A673 (cell line): ENCODE results near the gene CFAP141.

Experiments used
- EZH2 ChIP-seq: fragments of 200-600 bp; sonication (generic); IDR thresholded peaks from 2 replicates; pipeline ENCODE4 v1.6.1; 2017; ENCODE audit warnings: borderline replicate concordance, low read depth, mild to moderate bottlenecking, mixed read lengths, antibody characterized with exemption, low read length; ENCODE audit not compliant: poor library complexity, severe bottlenecking
- TF ChIP-seq, protein P1 (sequence below): fragments of 300-800, 200-600 bp; sonication (generic); conservative IDR thresholded peaks from 2 replicates; pipeline ENCODE4 v1.5.1; 2017; ENCODE audit warnings: low read depth, mild to moderate bottlenecking, antibody characterized with exemption, low read length, moderate library complexity, mixed read lengths

GRCh38 chr1:154208677-154209388 is 2.7 kb upstream of the CFAP141 start:
- no peak for TF ChIP-seq EZH2
- TF ChIP-seq, protein P1, sequence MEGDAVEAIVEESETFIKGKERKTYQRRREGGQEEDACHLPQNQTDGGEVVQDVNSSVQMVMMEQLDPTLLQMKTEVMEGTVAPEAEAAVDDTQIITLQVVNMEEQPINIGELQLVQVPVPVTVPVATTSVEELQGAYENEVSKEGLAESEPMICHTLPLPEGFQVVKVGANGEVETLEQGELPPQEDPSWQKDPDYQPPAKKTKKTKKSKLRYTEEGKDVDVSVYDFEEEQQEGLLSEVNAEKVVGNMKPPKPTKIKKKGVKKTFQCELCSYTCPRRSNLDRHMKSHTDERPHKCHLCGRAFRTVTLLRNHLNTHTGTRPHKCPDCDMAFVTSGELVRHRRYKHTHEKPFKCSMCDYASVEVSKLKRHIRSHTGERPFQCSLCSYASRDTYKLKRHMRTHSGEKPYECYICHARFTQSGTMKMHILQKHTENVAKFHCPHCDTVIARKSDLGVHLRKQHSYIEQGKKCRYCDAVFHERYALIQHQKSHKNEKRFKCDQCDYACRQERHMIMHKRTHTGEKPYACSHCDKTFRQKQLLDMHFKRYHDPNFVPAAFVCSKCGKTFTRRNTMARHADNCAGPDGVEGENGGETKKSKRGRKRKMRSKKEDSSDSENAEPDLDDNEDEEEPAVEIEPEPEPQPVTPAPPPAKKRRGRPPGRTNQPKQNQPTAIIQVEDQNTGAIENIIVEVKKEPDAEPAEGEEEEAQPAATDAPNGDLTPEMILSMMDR = no peak
